Ovary (tissue), 3 donors: Measurements from ENCODE around the gene LOXL1.

Experiments used
- EP300 ChIP-seq: sonication (generic); formaldehyde crosslinking; IDR thresholded peaks from one replicate; pipeline ENCODE4 v1.6.1; 2017; ENCODE audit warnings: antibody characterized with exemption
- POLR2A ChIP-seq: fragments of 450-650 bp; IDR thresholded peaks from one replicate; pipeline ENCODE4 v1.6.1; 2017; ENCODE audit warnings: antibody characterized with exemption, mild to moderate bottlenecking, moderate library complexity
- TF ChIP-seq, protein P1 (sequence below), 3 donors: fragments of 450-650 bp in 2 of 3; fragments of 200-600 bp in 1 of 3; IDR thresholded peaks; one replicate each; pipeline versions ENCODE4 v1.5.1 to v1.8.0; 2016 to 2022; ENCODE audit warnings: antibody characterized with exemption in 3 of 3, mild to moderate bottlenecking in 1 of 3
- donor health status: DM: no; HTN: no; CAD: no.

DNA sequence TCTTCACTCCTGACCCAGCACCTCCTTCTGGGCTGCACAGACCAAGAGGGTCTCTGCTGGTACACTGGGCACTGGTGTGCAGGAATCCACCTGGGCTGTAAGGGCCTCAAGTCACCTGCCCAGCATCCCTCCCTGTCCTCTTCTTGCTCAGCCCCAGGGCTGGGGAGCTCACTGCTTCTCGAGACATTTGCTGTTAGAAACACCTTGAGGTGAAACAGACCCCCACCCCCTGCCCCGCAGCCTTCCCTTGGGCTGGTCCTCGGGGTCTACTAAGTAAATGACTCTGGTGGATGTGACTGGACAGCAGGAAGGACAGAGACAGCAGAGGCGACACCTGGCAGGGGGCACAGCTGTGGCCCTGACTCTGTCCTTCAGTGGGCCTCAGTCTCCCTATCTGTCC lies 29.1 kb downstream of the LOXL1 start:
- TF ChIP-seq, protein P1, sequence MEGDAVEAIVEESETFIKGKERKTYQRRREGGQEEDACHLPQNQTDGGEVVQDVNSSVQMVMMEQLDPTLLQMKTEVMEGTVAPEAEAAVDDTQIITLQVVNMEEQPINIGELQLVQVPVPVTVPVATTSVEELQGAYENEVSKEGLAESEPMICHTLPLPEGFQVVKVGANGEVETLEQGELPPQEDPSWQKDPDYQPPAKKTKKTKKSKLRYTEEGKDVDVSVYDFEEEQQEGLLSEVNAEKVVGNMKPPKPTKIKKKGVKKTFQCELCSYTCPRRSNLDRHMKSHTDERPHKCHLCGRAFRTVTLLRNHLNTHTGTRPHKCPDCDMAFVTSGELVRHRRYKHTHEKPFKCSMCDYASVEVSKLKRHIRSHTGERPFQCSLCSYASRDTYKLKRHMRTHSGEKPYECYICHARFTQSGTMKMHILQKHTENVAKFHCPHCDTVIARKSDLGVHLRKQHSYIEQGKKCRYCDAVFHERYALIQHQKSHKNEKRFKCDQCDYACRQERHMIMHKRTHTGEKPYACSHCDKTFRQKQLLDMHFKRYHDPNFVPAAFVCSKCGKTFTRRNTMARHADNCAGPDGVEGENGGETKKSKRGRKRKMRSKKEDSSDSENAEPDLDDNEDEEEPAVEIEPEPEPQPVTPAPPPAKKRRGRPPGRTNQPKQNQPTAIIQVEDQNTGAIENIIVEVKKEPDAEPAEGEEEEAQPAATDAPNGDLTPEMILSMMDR (IDR thresholded peaks at IDR 0.05): no peak
- TF ChIP-seq POLR2A (no peak), EP300 (no peak)
